PFSK-1 (cell line): ENCODE measurements around the gene RPS27L.

ENCODE experiments used
- FOXP2 ChIP-seq: optimal IDR thresholded peaks from 2 replicates; pipeline ENCODE3; 2011; ENCODE audit warnings: borderline replicate concordance, control low read depth, inconsistent platforms; ENCODE audit not compliant: insufficient read depth; ENCODE audit errors: extremely low read length, extremely low read depth
- POLR2AphosphoS5 ChIP-seq: IDR thresholded peaks from 2 replicates; pipeline ENCODE4 v1.6.1; 2012; ENCODE audit warnings: low read depth, mild to moderate bottlenecking, control low read depth, low read length, moderate library complexity
- REST ChIP-seq, 2 experiments: IDR thresholded peaks; 2 replicates each; pipeline versions ENCODE4 v1.6.1 to v1.8.0; 2011 to 2012; ENCODE audit warnings: low read depth in 2 of 2, low read length in 2 of 2, control low read depth in 1 of 2, inconsistent platforms in 1 of 2, mild to moderate bottlenecking in 1 of 2, moderate library complexity in 1 of 2; ENCODE audit not compliant: insufficient read depth in 1 of 2
- SIN3A ChIP-seq: IDR thresholded peaks from 2 replicates; pipeline ENCODE4 v1.6.1; 2012; ENCODE audit warnings: mild to moderate bottlenecking, low read length, moderate library complexity, borderline replicate concordance; ENCODE audit not compliant: insufficient read depth
- TAF1 ChIP-seq: IDR thresholded peaks from 2 replicates; pipeline ENCODE4 v1.6.1; 2012; ENCODE audit warnings: low read length, control low read depth, borderline replicate concordance; ENCODE audit not compliant: insufficient read depth

Gene RPS27L

GRCh38 chr15:63190769-63191649 lies 33.7 kb upstream of the RPS27L start:
- TF ChIP-seq SIN3A (no peak), REST (IDR thresholded peaks at IDR 0.05; ENCODE audit: insufficient read depth in 1 of 2, low read depth in 2 of 2, low read length in 2 of 2) (no peak), TAF1 (no peak), POLR2AphosphoS5 (no peak), FOXP2 (no peak)

GRCh38 chr15:63189941-63190768 lies 32.9 kb upstream of the RPS27L start:
- TF ChIP-seq POLR2AphosphoS5 (no peak), FOXP2 (no peak), TAF1 (no peak), SIN3A (no peak), REST (IDR thresholded peaks at IDR 0.05; ENCODE audit: insufficient read depth in 1 of 2, low read depth in 2 of 2, low read length in 2 of 2) (no peak)

DNA sequence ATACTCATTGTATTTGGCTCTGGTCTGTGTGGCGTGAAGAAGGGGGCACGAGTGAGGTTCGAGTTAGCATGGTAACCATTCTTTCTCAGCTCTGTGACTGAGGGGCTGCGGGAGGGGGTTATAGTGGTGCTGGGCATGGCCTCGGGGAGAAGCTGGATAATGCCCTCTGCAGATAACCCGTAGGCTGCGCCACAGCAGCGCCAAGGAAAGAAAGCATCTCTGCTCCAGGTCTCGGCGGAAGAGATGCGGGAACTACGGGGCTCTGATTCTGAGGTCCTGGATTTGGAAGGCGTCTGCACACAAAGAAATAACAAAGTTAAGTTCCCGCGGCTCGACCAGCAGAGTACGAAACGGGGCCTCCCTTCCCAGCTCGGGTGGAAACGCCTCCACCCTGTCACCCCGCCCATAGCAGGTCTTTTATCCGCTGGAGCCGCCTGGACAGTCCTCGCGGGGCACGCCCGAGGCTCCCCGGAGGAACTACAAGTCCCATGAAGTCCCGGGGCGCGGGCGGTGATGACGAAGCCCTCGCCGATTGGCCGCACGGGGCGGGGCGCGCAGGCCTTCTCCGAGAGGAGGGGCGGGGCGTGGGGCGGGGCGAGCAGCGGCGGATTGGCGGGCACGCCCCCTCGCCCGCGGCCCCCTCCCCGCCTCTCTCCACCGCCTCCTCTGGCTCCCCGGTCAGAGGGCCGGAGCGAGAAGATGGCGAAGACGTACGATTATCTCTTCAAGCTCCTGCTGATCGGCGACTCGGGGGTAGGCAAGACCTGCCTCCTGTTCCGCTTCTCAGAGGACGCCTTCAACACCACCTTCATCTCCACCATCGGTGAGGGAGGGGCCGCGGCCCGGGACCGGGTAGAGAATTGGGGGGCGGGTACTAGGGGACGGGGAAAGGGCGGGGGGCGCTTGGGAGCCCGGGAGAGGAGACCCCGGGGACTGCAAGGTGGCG lies 31.9 kb upstream of the RPS27L start, which contains the start of gene RAB8B:
Gene RAB8B (plus strand): TSS at position 681 of the 946 bp plus-strand sequence. CDS start 19 bp downstream, at position 700.
- no peak for TF ChIP-seq REST (IDR thresholded peaks at IDR 0.05; ENCODE audit: insufficient read depth in 1 of 2, low read depth in 2 of 2, low read length in 2 of 2)
- TF ChIP-seq FOXP2, result peak; percentile 30
- no peak; the same call in 1 of the 2 replicates for TF ChIP-seq SIN3A
- TF ChIP-seq POLR2AphosphoS5, result peak; percentile 63
- TF ChIP-seq TAF1, result no peak

GRCh38 chr15:63188247-63188925 lies 31.1 kb upstream of the RPS27L start:
- no peak for TF ChIP-seq TAF1
- no peak for TF ChIP-seq FOXP2
- TF ChIP-seq REST (IDR thresholded peaks at IDR 0.05; ENCODE audit: insufficient read depth in 1 of 2, low read depth in 2 of 2, low read length in 2 of 2), result no peak
- TF ChIP-seq POLR2AphosphoS5, result no peak
- no peak for TF ChIP-seq SIN3A
